ENCODE data around the gene PPIP5K2. TPM values are rescaled to one million over a fixed set of nuclear protein-coding genes. Genes with fewer than 3 reads are reported as not detected.
"Not testable (repeated sequence)": the region's sequence is repeated elsewhere in the genome, so short reads cannot be mapped to it uniquely, and the experiment has no call there.

The PPIP5K2 gene
- total and polyA plus RNA-seq, 3 experiments from 2014 or later, result 22.9 to 63.6 (median 55.7) TPM

DNA sequence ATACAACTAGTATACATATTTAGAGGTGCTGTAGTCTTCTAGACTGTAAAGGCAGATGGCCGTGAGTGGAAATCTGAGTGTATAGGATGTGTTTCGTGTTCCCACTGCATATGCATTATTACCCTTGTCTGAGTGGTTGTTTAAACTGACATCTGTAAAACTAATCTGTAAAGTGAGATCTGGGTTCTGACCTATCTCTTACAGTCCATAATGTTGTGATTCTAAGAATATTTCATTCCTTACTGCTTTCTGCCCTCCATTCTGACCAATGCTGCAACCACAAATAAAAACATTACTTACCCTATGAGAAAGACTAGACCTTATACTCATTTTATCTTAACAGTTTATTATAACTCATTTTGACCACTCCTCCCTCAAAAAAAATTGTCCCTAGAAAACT, 90.9 kb downstream of the PPIP5K2 start:
- Mint-ChIP-seq H3K27ac (peak overlapping the region in 2 of 8 donors; percentile 4 to 10), H3K4me3 (peak overlapping the region in 1 of 7 donors; percentile 41), H3K9me3 (no peaks in the 10 kb centered on the region), H3K4me1 (peaks cover 18 to 31% (median 25%) of the 10 kb centered on the region in 3 donors), H3K36me3 (peaks cover 4 to 8% (median 4%) of the 10 kb centered on the region in 3 donors), H3K27me3 (no peaks in the 10 kb centered on the region)
- Histone ChIP-seq H3K36me3 (ENCODE audit: insufficient read depth, low read length) (no peaks in the 10 kb centered on the region), H3K4me1 (ENCODE audit: insufficient read depth, low read length) (no peaks in the 10 kb centered on the region), H3K27ac (ENCODE audit: low read depth, low read length) (no peak overlapping the region), H3K9me3 (ENCODE audit: low read length) (no peaks in the 10 kb centered on the region), H3K27me3 (ENCODE audit: insufficient read depth, low read length, poor library complexity, severe bottlenecking) (no peaks in the 10 kb centered on the region), H3K4me3 (ENCODE audit: low read length) (no peak overlapping the region)
- ChIA-PET CTCF (no interaction called here), POLR2A (no interaction called here)
- DNase-seq, result no peak

- ChIA-PET CTCF (no interaction called here), POLR2A (no interaction called here)
- Mint-ChIP-seq H3K27ac (peak overlapping the region in 6 of 8 donors; percentile 6 to 78 (median 64)), H3K27me3 (no peaks in the 10 kb centered on the region), H3K4me1 (peaks cover 18 to 28% (median 25%) of the 10 kb centered on the region in 3 donors), H3K9me3 (no peaks in the 10 kb centered on the region), H3K36me3 (peaks cover 0 to 6% (median 0%) of the 10 kb centered on the region in 3 donors), H3K4me3 (peak overlapping the region; percentile 9 to 76 (median 62))
- no peak overlapping the region for H3K4me3 ChIP-seq (ENCODE audit: low read length)
- no peaks in the 10 kb centered on the region for H3K4me1 ChIP-seq (ENCODE audit: insufficient read depth, low read length)
- no peaks in the 10 kb centered on the region for H3K36me3 ChIP-seq (ENCODE audit: insufficient read depth, low read length)
- peak in 1 of 5 donors; percentile 6 for DNase-seq
- no peak overlapping the region for H3K27ac ChIP-seq (ENCODE audit: low read depth, low read length)
- no peaks in the 10 kb centered on the region for H3K9me3 ChIP-seq (ENCODE audit: low read length)
- H3K27me3 ChIP-seq (ENCODE audit: insufficient read depth, low read length, poor library complexity, severe bottlenecking), result no peaks in the 10 kb centered on the region
Observed at GRCh38 chr5:103211576-103212561, 91.8 kb downstream of the PPIP5K2 start.

GRCh38 chr5:103216137-103216536, 96.0 kb downstream of the PPIP5K2 start:
- Mint-ChIP-seq H3K4me3 (no peak overlapping the region), H3K36me3 (peaks cover 0 to 3% (median 0%) of the 10 kb centered on the region in 3 donors), H3K9me3 (peaks cover 0 to 3% (median 0%) of the 10 kb centered on the region in 5 donors), H3K27me3 (peaks cover 0 to 1% of the 10 kb centered on the region in 2 donors), H3K4me1 (peaks cover 12 to 14% (median 14%) of the 10 kb centered on the region in 3 donors), H3K27ac (peak overlapping the region in 2 of 8 donors; percentile 21 to 61)
- no peaks in the 10 kb centered on the region for H3K36me3 ChIP-seq (ENCODE audit: insufficient read depth, low read length)
- ChIA-PET POLR2A (no interaction called here), CTCF (interaction anchor here (1.4 kb wide), 1 partner anchor 15 kb away, joined by 5 read pairs; no protein-coding TSS in a partner anchor)
- no peaks in the 10 kb centered on the region for H3K4me1 ChIP-seq (ENCODE audit: insufficient read depth, low read length)
- no peak overlapping the region for H3K27ac ChIP-seq (ENCODE audit: low read depth, low read length)
- H3K27me3 ChIP-seq (ENCODE audit: insufficient read depth, low read length, poor library complexity, severe bottlenecking), result no peaks in the 10 kb centered on the region
- no peaks in the 10 kb centered on the region for H3K9me3 ChIP-seq (ENCODE audit: low read length)
- no peak for DNase-seq
- H3K4me3 ChIP-seq (ENCODE audit: low read length), result no peak overlapping the region

GRCh38 chr5:103216697-103217096, 96.6 kb downstream of the PPIP5K2 start:
- DNase-seq, result no peak
- peaks cover 7 to 8% (median 8%) of the 10 kb centered on the region in 3 donors for H3K4me1 Mint-ChIP-seq
- no peak overlapping the region for H3K27ac ChIP-seq (ENCODE audit: low read depth, low read length)
- no peak overlapping the region for H3K4me3 Mint-ChIP-seq
- ChIA-PET CTCF (no interaction called here), POLR2A (no interaction called here)
- no peaks in the 10 kb centered on the region for H3K4me1 ChIP-seq (ENCODE audit: insufficient read depth, low read length)
- H3K27me3 ChIP-seq (ENCODE audit: insufficient read depth, low read length, poor library complexity, severe bottlenecking), result no peaks in the 10 kb centered on the region
- H3K36me3 ChIP-seq (ENCODE audit: insufficient read depth, low read length), result no peaks in the 10 kb centered on the region
- peaks cover 0 to 3% (median 0%) of the 10 kb centered on the region in 5 donors for H3K9me3 Mint-ChIP-seq
- H3K36me3 Mint-ChIP-seq, result peaks cover 0 to 3% (median 0%) of the 10 kb centered on the region in 3 donors
- no peak overlapping the region for H3K4me3 ChIP-seq (ENCODE audit: low read length)
- no peaks in the 10 kb centered on the region for H3K9me3 ChIP-seq (ENCODE audit: low read length)
- peaks cover 0 to 1% of the 10 kb centered on the region in 2 donors for H3K27me3 Mint-ChIP-seq
- H3K27ac Mint-ChIP-seq, result no peak overlapping the region

- no peak overlapping the region for H3K27ac Mint-ChIP-seq
Observed at GRCh38 chr5:103217101-103217500, 97.0 kb downstream of the PPIP5K2 start.

GRCh38 chr5:103218164-103218563, 98.1 kb downstream of the PPIP5K2 start:
- peaks cover 0 to 1% of the 10 kb centered on the region in 2 donors for H3K27me3 Mint-ChIP-seq
- peaks cover 0 to 1% (median 0%) of the 10 kb centered on the region in 3 donors for H3K36me3 Mint-ChIP-seq
- peaks cover 0 to 3% (median 0%) of the 10 kb centered on the region in 5 donors for H3K9me3 Mint-ChIP-seq
- H3K27ac Mint-ChIP-seq, result no peak overlapping the region
- no peaks in the 10 kb centered on the region for H3K4me1 ChIP-seq (ENCODE audit: insufficient read depth, low read length)
- ChIA-PET CTCF (no interaction called here), POLR2A (no interaction called here)
- H3K9me3 ChIP-seq (ENCODE audit: low read length), result no peaks in the 10 kb centered on the region
- no peaks in the 10 kb centered on the region for H3K36me3 ChIP-seq (ENCODE audit: insufficient read depth, low read length)
- no peak overlapping the region for H3K4me3 ChIP-seq (ENCODE audit: low read length)
- no peaks in the 10 kb centered on the region for H3K4me1 Mint-ChIP-seq
- no peak overlapping the region for H3K27ac ChIP-seq (ENCODE audit: low read depth, low read length)
- no peak for DNase-seq
- H3K4me3 Mint-ChIP-seq, result no peak overlapping the region
- H3K27me3 ChIP-seq (ENCODE audit: insufficient read depth, low read length, poor library complexity, severe bottlenecking), result no peaks in the 10 kb centered on the region

More at GRCh38 chr5:103217101-103217500, 97.0 kb downstream of the PPIP5K2 start:
- Histone ChIP-seq H3K4me3 (ENCODE audit: low read length) (no peak overlapping the region), H3K4me1 (ENCODE audit: insufficient read depth, low read length) (no peaks in the 10 kb centered on the region), H3K27ac (ENCODE audit: low read depth, low read length) (no peak overlapping the region), H3K9me3 (ENCODE audit: low read length) (no peaks in the 10 kb centered on the region), H3K27me3 (ENCODE audit: insufficient read depth, low read length, poor library complexity, severe bottlenecking) (no peaks in the 10 kb centered on the region), H3K36me3 (ENCODE audit: insufficient read depth, low read length) (no peaks in the 10 kb centered on the region)
- peaks cover 0 to 3% (median 0%) of the 10 kb centered on the region in 3 donors for H3K36me3 Mint-ChIP-seq
- DNase-seq, result no peak
- ChIA-PET CTCF (no interaction called here), POLR2A (no interaction called here)
- H3K27me3 Mint-ChIP-seq, result peaks cover 0 to 1% of the 10 kb centered on the region in 2 donors
- peaks cover 4% of the 10 kb centered on the region in 3 donors for H3K4me1 Mint-ChIP-seq
- peaks cover 0 to 3% (median 0%) of the 10 kb centered on the region in 5 donors for H3K9me3 Mint-ChIP-seq
- no peak overlapping the region for H3K4me3 Mint-ChIP-seq

- H3K9me3 Mint-ChIP-seq; H3K27ac ChIP-seq (ENCODE audit: low read depth, low read length); H3K4me1 ChIP-seq (ENCODE audit: insufficient read depth, low read length); H3K27me3 Mint-ChIP-seq; H3K4me3 Mint-ChIP-seq; H3K36me3 ChIP-seq (ENCODE audit: insufficient read depth, low read length); DNase-seq; H3K36me3 Mint-ChIP-seq; H3K9me3 ChIP-seq (ENCODE audit: low read length); H3K4me3 ChIP-seq (ENCODE audit: low read length); POLR2A ChIA-PET; CTCF ChIA-PET; H3K27ac Mint-ChIP-seq; H3K27me3 ChIP-seq (ENCODE audit: insufficient read depth, low read length, poor library complexity, severe bottlenecking); H3K4me1 Mint-ChIP-seq: not testable (repeated sequence)
Observed at GRCh38 chr5:103219074-103219473, 99.0 kb downstream of the PPIP5K2 start.

All from CD8-positive, alpha-beta memory T cell (primary cell).